Inflammatory macrophage (primary cell): Measurements from ENCODE around the gene SPRING1.
"Not testable (repeated sequence)": the region's sequence is repeated elsewhere in the genome, so short reads cannot be mapped to it uniquely, and the experiment has no call there.

Experiments used
- DNase-seq, 2 donors: peaks; one replicate each; pipeline ENCODE4 v3.0.0-alpha.2; 2020 to 2022
- total RNA-seq, 18 experiments: gene quantifications; one replicate each; lab custom pipeline; 2026; ENCODE audit warnings: mixed read lengths in 6 of 18, inconsistent platforms in 2 of 18; lab: John Stamatoyannopoulos, UW

The SPRING1 gene, protein sequence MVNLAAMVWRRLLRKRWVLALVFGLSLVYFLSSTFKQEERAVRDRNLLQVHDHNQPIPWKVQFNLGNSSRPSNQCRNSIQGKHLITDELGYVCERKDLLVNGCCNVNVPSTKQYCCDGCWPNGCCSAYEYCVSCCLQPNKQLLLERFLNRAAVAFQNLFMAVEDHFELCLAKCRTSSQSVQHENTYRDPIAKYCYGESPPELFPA
- total RNA-seq = 48.4 to 179 (median 110) reads per million in 18 experiments

DNA sequence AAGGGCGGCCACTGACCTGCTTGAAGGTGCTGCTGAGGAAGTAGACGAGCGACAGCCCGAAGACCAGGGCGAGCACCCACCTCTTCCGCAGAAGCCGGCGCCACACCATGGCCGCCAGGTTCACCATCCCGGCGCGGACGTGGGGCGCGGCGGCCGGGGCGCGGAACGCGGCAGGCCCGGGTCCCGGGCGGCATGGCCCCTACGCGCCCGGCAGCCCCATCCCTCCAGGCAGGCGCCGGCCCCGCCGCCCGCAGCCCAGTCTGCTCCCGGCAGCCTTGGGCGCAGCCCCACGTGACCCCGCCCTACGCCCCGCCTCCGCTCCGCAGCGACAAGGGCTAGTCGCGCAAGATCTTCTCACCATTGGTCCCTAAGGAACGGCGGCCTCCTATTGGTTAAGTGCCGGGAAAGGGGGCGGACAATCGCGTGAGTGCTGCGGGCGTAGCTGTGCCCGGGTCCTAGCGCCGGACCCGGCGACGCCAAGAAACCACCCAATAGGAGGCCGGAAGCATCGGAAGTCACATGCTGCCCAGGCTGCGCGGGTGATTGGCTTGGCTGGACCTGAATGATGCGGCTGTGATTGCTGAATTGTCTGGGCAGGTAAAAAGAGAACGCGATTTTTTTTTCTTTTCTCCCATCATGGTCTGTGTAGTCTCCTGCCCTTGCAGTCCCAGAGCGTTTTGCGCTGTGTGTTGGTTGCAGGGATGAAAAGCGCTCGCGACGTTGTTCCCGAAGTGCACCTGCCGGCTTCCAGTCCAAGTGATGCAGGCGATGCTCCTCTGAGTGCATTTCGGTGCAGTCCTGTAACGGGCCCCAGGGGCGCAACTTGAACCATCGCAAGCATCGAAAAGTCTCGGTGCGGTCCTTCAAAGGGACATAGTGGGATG, at the start of gene SPRING1, which contains the start of gene RNFT2:
Gene SPRING1 (minus strand): TSS at position 296 of the 884 bp plus-strand sequence. CDS start 169 bp downstream, at position 127.
Gene RNFT2 (plus strand): TSS at position 542 of the 884 bp plus-strand sequence. CDS start 2,183 bp downstream, outside the sequence.
- DNase-seq = peak; percentile 98 to 99

DNA sequence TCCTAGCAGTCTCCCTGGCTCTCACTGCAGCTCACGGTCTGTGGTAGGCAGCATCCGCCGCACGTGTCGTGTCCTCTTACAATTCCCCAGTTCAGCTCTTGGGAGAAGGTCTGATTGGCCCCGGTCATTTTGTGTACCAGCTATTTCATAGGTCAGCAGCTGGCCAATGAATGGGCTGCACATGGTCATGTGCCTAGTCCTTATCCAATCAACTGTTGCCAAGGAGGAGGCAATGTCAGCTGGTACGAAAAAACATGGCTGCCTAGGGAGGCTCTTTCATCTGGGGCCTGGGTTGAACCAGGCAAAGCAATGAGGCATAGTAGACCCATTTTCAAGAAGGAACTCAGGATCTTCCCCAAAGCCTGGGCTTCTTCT, 46.4 kb upstream of the SPRING1 start:
- no peak for DNase-seq

DNA sequence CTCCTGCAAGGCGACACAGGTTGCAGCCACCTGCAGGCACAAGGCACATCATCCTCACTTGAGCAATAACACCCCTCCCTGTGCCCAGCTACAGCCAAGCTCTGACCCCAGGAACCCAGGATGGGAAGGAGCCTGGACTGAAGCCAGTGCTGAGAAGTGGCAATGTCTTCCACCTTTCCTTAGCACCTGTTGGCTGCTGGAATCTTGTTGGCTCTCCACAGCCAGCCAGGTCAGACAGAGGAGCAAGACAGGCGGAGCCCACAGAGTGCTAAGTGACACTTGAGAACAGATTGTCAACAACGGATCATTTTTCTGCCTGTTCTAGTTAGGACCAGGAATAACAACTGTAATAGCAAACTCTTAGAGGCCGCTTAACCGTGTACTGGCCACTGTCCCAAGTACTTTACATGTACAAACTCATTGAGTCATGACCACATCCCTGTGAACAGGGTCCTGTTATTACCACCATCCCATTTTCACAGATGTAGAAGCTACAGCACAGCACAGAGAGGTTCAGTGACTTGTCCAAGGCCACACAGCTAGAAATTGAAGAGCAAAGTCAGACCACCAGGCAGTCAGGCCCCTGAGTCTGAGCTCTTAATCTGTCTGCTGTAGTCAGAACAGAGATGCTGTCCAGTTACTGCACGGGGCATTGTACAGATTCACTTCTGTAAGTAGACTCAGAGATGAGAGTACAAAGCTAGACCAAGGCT, 45.8 kb upstream of the SPRING1 start:
- DNase-seq = no peak

DNA sequence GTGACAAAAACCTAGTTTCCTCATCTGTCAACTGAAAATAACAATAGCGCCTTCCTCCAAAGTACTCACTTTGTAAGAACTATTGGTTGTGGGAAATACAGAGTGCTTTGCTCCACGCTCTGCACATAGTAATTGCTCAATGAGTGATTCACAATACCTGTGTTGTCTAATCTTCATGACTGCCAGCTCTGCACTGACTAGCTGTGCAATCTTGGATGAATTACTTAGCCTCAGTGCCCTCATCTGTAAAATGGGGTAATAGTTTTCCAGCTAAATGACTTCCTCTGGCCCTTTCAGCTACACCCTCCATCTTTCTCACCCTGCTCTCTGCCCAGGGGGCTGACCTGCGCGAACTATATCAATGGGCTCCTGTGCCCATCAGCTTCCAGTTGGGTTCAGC, 43.1 kb upstream of the SPRING1 start:
- no peak for DNase-seq

DNA sequence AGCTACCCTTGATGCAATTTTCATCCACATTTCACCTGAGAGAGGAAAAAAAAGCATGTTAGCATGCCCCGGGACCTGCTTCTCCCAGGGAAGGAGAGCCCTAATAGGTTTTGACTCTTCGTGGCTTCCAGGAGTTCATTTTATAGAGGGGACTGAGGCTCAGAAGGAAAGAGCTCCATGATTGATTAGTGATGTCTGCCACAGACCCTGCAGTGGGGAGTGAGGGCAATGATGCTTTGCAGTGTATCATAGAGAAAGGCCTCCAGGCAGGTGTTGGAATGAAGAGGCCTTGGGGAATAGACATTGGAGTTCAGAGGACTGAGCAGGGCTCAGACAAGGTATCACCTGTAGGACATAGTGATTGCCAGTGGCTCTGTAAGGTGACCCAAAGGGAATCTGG, 41.7 kb upstream of the SPRING1 start:
- no peak for DNase-seq

DNA sequence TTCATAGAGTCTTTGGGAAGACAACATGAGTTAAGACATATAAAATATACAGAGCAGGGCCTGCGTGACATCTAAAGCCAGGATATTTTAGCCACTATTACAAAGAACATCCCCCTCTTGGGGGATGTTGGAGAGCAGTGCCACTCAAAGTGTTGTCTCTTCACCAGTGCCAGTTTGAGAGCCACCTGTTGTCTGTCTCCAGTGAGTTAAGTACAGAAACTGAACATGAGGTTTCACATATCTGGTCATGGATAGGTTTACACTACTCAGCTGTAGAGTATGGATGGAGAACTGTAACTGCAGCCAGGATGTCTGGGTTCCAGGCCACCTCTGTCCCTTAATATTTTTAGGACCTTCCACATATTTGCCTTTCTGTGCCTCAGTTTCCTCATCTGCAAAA, 39.4 kb upstream of the SPRING1 start:
- DNase-seq = no peak

DNA sequence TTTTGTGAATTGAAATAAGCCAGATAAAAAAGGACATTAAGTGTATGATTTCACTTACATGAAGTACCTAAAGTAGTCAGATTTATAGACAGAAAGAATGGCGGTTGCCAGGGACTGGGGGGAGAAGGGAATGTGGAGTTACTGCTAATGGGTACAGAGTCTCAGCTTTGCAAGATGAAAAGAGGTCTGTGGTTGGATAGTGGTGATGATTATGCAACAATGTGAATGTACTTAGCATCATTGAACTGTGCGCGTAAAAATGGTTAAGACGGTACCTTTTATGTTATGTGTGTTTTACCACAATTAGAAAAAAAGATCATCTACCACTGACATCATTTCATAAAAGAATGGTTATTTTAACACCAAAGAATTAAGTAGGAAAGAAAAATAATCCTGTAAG, 36.2 kb upstream of the SPRING1 start:
- no peak for DNase-seq

DNA sequence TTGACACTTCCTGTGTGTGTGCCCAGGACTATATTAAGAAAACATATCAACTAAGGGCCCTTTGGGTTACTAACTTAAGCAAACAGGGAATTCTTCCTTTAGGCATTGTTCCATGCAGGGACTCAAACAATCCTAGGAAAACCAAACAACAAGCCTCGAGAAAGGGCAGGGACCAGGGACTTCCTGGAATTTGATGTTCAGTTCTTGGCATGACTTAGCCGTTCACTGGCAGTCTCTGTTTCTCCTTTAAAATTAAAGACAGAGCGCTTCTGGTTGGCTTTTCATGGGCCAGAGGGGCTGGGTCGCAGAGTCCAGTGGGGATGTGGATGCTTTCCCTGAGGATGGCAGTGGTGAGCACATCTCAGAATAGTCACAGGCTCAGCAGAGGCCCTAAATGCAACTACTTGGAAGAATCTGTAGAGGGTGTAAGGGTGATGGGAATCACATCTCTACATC, 35.4 kb upstream of the SPRING1 start:
- peak in 1 of 2 donors; percentile 4 for DNase-seq

DNA sequence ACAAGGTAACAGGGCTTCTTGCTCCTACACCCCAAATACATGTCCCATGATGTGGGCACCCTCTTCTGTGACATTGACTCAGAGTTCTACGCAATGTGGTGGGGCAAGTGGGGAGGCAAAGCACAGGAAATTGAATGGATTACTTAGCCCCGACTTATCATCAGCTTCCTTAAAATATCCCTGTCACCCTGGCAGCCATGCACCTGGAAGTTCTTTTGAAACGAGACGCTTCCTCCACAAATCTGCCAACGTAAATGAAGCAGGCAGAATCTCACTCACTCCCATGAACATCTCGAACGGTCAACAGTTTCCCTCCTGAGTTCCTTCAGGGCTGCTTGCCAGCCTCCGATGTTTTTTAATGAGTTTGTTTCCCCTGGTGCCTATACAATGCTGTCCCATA, 33.8 kb upstream of the SPRING1 start:
- DNase-seq = no peak

DNA sequence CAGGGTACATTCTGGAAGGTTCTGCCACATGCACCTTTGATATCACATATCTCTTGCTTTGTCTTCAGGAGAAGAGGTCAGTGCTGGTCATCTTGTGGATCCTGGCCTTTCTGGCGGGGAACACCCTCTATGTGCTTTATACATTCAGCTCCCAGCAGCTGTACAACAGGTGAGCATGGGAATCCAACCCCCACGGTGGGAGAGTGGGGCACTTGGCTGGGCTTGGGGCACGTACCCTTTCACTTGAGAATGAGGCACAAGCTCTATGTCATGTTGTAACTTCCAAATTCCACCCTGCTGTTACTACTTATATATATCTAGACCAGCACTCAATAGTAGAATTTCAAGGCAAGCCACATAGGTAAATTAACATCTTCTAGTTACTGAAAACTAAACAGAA, 28.9 kb upstream of the SPRING1 start:
- DNase-seq = no peak

DNA sequence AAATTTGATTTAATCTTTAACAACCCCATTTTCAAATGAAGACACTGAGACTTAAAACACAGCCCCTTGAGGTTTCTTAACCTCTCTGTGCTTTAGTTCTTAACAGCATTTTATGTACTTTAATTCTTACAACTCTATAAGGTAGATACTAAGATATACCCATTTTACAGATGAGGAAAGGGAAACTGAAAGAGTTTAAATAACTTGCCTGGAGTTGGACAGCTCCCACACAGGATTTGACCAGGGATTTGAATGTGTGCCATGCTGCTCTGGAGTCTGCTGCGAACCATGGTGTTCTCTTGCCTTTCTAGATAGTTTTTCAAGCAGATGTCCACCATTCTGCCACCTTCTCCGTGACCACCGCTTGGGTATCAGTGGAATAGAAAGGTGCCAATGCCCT, 28.4 kb upstream of the SPRING1 start:
- DNase-seq = no peak

DNA sequence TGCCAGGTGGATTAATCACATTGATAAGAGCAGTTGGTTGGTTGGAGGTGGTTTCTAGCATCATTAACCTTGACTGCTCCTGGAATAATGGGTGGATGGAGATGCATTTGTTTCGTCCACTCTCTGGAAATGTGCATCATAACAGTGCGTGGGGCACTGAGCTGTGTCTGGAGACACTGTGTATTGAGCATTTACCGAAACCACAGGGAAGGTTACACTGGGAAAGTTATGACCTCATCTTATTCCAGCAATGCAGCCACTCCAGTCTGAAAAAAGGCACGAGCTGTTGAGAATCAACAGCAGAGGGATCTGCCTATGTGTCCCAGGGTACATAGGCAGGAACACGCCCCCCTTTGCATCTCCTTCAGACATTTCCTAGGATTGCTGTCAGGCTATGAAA, 27.4 kb upstream of the SPRING1 start:
- DNase-seq = no peak

DNA sequence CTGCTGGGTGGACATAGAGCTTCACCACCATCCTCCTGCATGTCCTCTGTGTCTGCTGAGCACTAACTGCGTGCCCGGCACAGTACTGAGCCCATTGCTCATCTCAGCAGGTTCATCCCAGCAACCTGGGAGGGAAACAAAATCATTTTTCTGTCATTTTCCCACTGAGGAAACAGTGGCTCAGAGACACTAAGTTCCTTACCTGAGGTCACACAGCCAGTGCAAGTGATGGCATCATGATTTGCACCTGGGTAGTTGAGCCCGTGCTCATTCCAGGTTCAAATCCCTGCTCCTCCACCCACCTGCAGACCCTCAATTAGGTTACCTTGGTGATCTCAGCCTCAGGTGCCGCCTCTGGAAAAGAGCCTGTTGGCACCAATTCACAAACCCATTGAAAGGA, 23.6 kb upstream of the SPRING1 start:
- no peak for DNase-seq

DNA sequence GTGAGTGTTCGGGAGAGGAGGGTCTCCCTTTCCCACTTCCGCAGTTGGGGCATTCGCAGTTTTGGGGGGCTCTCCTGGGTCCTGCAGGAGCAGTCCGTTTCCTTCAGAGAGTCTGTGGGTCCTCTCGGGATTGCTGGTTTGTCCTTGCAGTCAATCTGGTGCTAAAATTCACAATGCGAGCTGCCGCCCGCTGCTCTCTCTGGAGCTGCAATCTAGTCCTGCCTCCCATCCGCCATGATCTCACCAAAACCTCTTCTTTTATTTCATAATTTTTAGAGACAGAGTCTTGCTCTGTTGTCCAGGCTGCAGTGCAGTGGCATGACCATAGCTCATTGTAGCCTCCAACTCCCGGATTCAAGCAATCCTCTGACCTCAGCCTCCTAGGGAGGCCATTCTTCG, 22.8 kb upstream of the SPRING1 start:
- DNase-seq = no peak

DNA sequence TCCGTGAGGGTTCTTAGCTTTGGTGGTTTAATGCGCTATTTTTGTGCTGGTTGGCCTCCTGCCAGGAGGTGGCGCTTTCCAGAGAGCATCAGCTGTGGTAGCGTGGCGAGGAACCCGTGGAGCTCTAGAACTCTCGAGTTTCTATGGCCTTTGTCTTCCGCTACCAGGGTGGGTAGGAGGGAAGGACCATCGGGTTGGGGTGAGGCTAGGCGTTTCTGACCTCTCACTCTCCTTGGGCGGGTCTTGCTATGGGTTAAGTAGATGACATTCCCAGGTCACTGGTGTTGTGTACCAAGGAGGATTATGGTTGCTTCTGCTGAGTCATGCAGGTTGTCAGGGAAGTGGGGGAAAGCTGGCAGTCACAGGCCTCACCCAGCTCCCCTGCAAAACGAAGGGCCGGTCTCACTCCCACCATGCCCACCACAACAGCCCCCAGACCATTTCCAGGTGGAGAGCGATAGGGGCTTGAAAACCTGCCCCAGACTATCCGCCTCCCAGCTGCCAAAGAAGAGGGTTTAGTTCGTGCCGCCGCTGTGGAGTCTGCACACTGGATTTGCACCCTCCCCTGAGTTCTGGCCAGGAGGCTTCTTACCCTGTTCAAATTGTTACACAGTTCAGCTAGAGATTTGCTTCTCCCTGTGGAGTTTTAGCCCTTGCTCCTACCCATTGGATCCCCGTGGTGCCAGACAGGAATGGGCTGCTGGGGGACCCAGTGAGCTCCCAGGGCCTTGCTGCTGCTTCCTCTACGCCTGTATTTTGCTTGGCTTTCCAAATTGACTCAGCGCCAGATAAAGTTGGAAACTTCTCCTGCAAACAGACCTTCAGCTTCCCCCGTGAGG, 22.1 kb upstream of the SPRING1 start:
- peak; percentile 19 to 23 for DNase-seq

DNA sequence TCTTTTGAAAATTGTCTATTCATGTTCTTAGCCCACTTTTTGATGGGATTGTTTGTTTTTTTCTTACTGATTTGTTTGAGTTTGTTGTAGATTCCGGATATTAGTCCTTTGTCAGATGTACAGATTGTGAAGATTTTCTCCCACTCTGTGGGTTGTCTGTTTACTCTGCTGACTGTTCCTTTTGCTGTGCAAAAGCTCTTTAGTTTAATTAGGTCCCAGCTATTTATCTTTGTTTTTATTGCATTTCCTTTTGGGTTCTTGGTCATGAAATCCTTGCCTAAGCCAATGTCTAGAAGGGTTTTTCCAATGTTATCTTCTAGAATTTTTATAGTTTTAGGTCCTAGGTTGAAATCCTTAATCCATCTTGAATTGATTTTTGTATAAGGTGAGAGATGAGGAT, 16.9 kb upstream of the SPRING1 start:
- not testable (repeated sequence) for DNase-seq

DNA sequence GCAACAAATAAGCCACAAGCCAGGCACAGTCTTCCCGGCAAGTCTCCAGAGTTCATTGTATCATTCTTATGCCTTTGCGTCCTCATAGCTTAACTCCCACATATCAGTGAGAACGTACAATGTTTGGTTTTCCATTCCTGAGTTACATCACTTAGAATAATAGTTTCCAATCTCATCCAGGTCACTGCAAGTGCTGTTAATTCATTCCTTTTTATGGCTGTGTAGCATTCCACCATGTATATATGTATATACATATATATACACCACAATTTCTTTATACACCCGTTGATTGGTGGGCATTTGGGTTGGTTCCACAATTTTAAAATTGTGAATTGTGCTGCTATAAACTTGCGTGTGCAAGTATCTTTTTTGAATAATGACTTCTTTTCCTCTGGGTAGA, 16.2 kb upstream of the SPRING1 start:
- not testable (repeated sequence) for DNase-seq

DNA sequence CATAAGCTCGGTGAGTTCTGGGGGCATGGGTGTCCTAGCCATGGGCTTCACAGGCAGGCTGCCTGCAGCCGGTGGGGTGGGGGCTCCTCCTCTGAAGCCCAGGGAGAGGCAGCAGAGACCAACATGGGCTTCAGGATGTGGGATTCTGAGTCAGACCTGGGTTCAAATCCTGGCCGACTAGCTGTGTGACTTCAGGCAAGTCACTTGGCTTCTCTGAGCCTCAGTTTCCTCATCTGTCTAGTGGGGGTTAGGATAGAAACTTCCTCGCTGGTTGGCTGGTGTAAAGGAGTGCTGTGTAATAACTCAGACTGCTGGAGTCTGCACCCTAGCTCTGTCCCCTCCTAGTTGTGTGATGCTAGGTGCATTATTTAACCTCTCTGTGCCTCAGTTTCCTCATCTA, 12.4 kb upstream of the SPRING1 start:
- DNase-seq = no peak

DNA sequence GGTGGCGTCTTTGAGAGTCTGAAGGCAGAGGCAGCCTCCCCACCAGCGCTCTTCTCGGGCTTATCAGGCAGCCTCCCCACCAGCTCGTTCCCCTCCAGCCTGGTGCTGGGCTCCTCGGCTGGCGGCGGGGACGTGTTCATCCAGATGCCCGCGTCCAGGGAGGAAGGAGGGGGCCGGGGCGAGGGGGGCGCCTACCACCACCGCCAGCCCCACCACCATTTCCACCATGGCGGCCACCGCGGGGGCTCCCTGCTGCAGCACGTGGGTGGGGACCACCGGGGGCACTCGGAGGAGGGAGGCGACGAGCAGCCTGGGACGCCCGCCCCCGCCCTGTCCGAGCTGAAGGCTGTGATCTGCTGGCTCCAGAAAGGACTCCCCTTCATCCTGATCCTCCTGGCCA, 12.0 kb upstream of the SPRING1 start:
- no peak for DNase-seq

DNA sequence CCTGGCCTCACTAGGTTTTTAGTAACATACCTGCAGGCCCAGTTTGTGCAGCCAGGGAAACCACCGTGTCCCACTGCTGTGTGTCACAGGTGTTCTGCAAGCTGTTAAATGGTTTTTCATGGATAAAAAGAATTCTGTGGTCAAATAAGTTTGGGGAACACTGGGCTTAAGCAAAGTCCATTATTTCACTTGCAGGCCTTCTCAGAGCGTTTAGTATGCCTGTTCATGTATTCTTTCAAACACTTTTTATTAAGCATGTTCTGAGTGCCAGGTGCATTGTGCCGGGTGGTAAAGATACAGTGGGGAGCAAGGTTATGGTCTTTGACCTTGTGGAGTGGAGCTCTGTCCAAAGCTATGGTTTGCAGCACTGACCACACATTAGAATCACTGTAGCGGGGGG, 7.7 kb upstream of the SPRING1 start:
- no peak for DNase-seq

DNA sequence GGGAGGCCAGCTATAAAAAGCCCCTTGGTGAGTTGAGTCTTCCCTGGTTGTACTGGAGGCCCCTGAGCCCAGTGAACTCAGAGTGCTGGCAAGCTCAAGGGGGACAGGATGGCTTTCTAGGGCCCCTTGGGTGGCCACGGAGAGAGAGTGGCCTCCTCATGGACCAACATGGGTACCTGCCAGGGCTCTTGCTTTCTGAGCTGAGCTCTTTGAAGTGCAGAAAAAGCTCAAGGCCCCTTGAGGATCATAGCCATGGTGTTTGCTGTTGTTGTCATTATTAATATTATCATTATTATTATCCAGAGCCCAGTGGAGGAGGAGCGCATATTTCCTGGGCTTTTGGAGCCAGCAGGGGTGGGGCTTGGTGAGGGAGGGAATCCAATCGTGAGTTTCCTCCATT, 6.9 kb upstream of the SPRING1 start:
- no peak for DNase-seq

DNA sequence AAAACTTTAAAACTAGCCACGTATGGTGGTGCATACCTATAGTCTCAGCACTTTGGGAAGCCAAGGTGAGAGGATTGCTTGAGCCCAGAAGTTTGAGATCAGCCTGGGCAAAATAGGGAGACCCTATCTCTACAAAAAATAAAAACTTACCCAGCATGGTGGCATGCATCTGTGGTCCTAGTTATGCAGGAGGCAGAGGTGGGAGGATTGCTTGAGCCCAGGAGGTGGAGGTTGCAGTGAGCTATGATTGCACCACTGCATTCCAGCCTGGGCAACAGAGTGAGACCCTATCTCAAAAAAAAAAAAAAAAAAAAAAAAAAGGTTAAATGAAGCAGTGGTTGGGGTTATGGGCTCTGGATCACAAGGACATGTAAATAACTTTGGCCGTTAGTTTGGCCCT, 4.9 kb upstream of the SPRING1 start:
- not testable (repeated sequence) for DNase-seq
